Mesenchymal stem cell (in vitro differentiated cells and primary cell): ENCODE measurements around the gene MVP.

ENCODE experiments used
- DNase-seq: peaks from one replicate; pipeline ENCODE4 v3.0.0-alpha.2; 2013
- H2AFZ ChIP-seq: one replicate; pipeline ENCODE4 v1.6.1; 2013; ENCODE audit warnings: low read depth, mild to moderate bottlenecking, control low read depth, inconsistent platforms, low read length, moderate library complexity
- H2AK5ac ChIP-seq: 2 replicates; pipeline ENCODE4 v1.6.1; 2013; ENCODE audit warnings: low read length, moderate library complexity, mild to moderate bottlenecking, inconsistent platforms; ENCODE audit not compliant: severe bottlenecking
- H2BK120ac ChIP-seq: one replicate; pipeline ENCODE4 v1.6.1; 2013; ENCODE audit warnings: low read depth, mild to moderate bottlenecking, inconsistent platforms, low read length, moderate library complexity
- H2BK12ac ChIP-seq, 2 experiments: one replicate each; pipeline ENCODE4 v1.6.1; 2013; ENCODE audit warnings: inconsistent platforms in 2 of 2, low read length in 2 of 2, mild to moderate bottlenecking in 2 of 2, moderate library complexity in 2 of 2, control low read depth in 1 of 2
- H2BK15ac ChIP-seq: one replicate; pipeline ENCODE4 v1.6.1; 2013; ENCODE audit warnings: mild to moderate bottlenecking, low read depth, inconsistent platforms; ENCODE audit not compliant: poor library complexity, severe bottlenecking
- H2BK5ac ChIP-seq: 2 replicates; pipeline ENCODE4 v1.6.1; 2013; ENCODE audit warnings: low read depth, mild to moderate bottlenecking, low read length, control low read depth, inconsistent platforms; ENCODE audit not compliant: poor library complexity, severe bottlenecking
- H3K14ac ChIP-seq, 2 experiments: one replicate each; pipeline ENCODE4 v1.6.1; 2013; ENCODE audit warnings: inconsistent platforms in 2 of 2, low read length in 2 of 2, control low read depth in 1 of 2, mild to moderate bottlenecking in 1 of 2, moderate library complexity in 1 of 2
- H3K18ac ChIP-seq, 2 experiments: one replicate each; pipeline ENCODE4 v1.6.1; 2013; ENCODE audit warnings: inconsistent platforms in 2 of 2, low read length in 2 of 2, control low read depth in 1 of 2, low read depth in 1 of 2, mild to moderate bottlenecking in 1 of 2
- H3K23ac ChIP-seq, 2 experiments: one replicate each; pipeline ENCODE4 v1.6.1; 2013; ENCODE audit warnings: inconsistent platforms in 2 of 2, low read length in 2 of 2, mild to moderate bottlenecking in 2 of 2, moderate library complexity in 2 of 2, control low read depth in 1 of 2
- H3K27ac ChIP-seq: 2 replicates; pipeline ENCODE4 v1.5.1; 2013; ENCODE audit warnings: mild to moderate bottlenecking, moderate library complexity, low read length, control low read depth, inconsistent platforms; ENCODE audit not compliant: poor library complexity, severe bottlenecking
- H3K27me3 ChIP-seq, 2 experiments: 2 replicates each; pipeline versions ENCODE4 v1.6.1 to v1.7.0; 2013; ENCODE audit warnings: low read length in 2 of 2, mild to moderate bottlenecking in 2 of 2, moderate library complexity in 2 of 2, control low read depth in 1 of 2, inconsistent platforms in 1 of 2; ENCODE audit not compliant: control insufficient read depth in 1 of 2, insufficient read depth in 1 of 2
- H3K36me3 ChIP-seq, 2 experiments: 2 replicates each; pipeline versions ENCODE4 v1.6.1 to v1.7.0; 2013; ENCODE audit warnings: low read length in 2 of 2, control low read depth in 1 of 2, inconsistent platforms in 1 of 2, low read depth in 1 of 2, mild to moderate bottlenecking in 1 of 2; ENCODE audit not compliant: insufficient read depth in 2 of 2, control insufficient read depth in 1 of 2
- H3K4ac ChIP-seq, 2 experiments: one replicate each; pipeline ENCODE4 v1.6.1; 2013; ENCODE audit warnings: inconsistent platforms in 2 of 2, low read length in 2 of 2, mild to moderate bottlenecking in 2 of 2, moderate library complexity in 2 of 2, control low read depth in 1 of 2, low read depth in 1 of 2
- H3K4me1 ChIP-seq: 2 replicates; pipeline ENCODE4 v1.6.1; 2013; ENCODE audit warnings: low read depth, low read length, control low read depth; ENCODE audit not compliant: control insufficient read depth, insufficient read depth
- H3K4me2 ChIP-seq: 2 replicates; pipeline ENCODE4 v1.6.1; 2013; ENCODE audit warnings: low read length, mild to moderate bottlenecking, inconsistent platforms; ENCODE audit not compliant: poor library complexity, severe bottlenecking
- H3K4me3 ChIP-seq, 2 experiments: 2 replicates each; pipeline versions ENCODE4 v1.5.1 to v1.7.0; 2013; ENCODE audit warnings: low read length in 2 of 2, mild to moderate bottlenecking in 2 of 2, control low read depth in 1 of 2, low read depth in 1 of 2; ENCODE audit not compliant: insufficient read depth in 1 of 2
- H3K79me1 ChIP-seq: replicated peaks from 2 replicates; pipeline ENCODE4 v1.6.1; 2013; ENCODE audit warnings: mild to moderate bottlenecking, control low read depth, low read length, inconsistent platforms; ENCODE audit not compliant: poor library complexity, severe bottlenecking
- H3K9ac ChIP-seq: 2 replicates; pipeline ENCODE4 v1.7.0; 2013; ENCODE audit warnings: mild to moderate bottlenecking, low read length, moderate library complexity
- H3K9me3 ChIP-seq: 2 replicates; pipeline ENCODE4 v1.7.0; 2013; ENCODE audit warnings: mild to moderate bottlenecking, low read length; ENCODE audit not compliant: control insufficient read depth
- H4K8ac ChIP-seq: one replicate; pipeline ENCODE4 v1.6.1; 2013; ENCODE audit warnings: inconsistent platforms, mild to moderate bottlenecking, low read length, moderate library complexity
- H4K91ac ChIP-seq: one replicate; pipeline ENCODE4 v1.6.1; 2013; ENCODE audit warnings: mild to moderate bottlenecking, low read length, inconsistent platforms
- WGBS: methylation state at CpG from one replicate; pipeline ENCODE4 v1.1.7; 2013; ENCODE audit warnings: mixed read lengths; 5-methylcytosine and 5-hydroxymethylcytosine counted together

Gene MVP

DNA sequence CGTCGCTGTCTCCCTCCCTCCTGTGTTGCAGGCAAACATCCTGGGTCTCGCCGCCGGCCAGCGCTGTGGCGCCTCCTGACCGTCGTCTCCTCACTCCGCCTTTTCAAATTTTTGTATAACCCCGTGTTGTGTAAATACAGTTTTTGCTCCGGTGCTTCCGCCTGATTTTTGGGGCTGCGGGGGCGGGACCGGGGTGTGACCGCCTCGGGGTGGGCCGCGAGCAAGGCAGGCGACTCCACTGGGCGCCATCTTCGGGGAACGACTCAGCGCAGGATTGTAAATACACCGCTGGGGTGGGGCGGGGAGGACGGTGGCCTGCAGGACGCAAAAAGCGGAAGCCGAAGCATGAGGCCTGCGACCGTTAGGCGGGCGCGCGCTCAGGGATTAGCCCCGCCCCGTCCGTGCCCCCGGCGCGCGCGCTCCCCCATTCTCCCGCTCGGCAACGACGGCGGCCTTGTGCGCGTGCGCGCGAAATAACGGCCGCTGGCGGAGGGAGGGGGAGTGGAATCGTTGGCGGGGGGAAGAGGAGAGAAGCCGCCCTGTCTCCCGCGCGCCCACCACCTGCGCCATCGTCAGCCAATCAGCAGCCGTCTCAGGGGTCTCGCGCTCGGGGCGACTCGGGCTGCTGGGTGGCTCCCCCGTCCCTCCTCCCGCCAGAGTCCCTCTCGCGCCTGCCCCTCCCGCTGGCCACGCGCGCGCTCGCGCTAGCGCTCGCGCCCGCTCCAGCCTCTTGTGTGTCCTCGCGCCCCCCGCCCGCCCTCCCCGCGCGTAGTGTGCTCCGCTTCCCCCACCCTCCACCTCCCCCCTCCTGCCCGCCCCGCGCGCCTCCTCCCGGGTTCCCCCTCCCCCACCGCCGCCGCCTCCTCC lies 14.8 kb upstream of the MVP start:
- H3K4me3 ChIP-seq, result peak overlapping the region; percentile 79 to 92
- no peaks in the 10 kb centered on the region for H3K27me3 ChIP-seq
- peaks cover 37% of the 10 kb centered on the region in 2 experiments for H3K36me3 ChIP-seq
- peak overlapping the region; percentile 96 for H3K27ac ChIP-seq
- H3K18ac ChIP-seq, result peak overlapping the region; percentile 95 to 97
- H2AK5ac ChIP-seq, result peak overlapping the region; percentile 76
- H3K4ac ChIP-seq, result peak overlapping the region; percentile 98 to 100
- peak overlapping the region; percentile 91 for H3K4me2 ChIP-seq
- peak overlapping the region; percentile 91 for H2BK120ac ChIP-seq
- peaks cover 39% of the 10 kb centered on the region for H3K4me1 ChIP-seq
- peak overlapping the region; percentile 61 for H2BK5ac ChIP-seq
- no peaks in the 10 kb centered on the region for H3K9me3 ChIP-seq
- peak overlapping the region; percentile 49 for H2AFZ ChIP-seq
- H2BK15ac ChIP-seq, result peak overlapping the region; percentile 33
- H4K8ac ChIP-seq, result peak overlapping the region; percentile 95
- DNase-seq, result peak; percentile 97
- peak overlapping the region in 1 of 2 experiments; percentile 99 for H3K14ac ChIP-seq
- H3K79me1 ChIP-seq, result peaks cover 9% of the 10 kb centered on the region
- H3K9ac ChIP-seq, result peak overlapping the region; percentile 98
- WGBS, result 2% methylated on average over 55 of the region's 103 CpGs
- H3K23ac ChIP-seq, result peak overlapping the region in 1 of 2 experiments; percentile 84
- H2BK12ac ChIP-seq, result peak overlapping the region in 1 of 2 experiments; percentile 88
- peak overlapping the region; percentile 99 for H4K91ac ChIP-seq

DNA sequence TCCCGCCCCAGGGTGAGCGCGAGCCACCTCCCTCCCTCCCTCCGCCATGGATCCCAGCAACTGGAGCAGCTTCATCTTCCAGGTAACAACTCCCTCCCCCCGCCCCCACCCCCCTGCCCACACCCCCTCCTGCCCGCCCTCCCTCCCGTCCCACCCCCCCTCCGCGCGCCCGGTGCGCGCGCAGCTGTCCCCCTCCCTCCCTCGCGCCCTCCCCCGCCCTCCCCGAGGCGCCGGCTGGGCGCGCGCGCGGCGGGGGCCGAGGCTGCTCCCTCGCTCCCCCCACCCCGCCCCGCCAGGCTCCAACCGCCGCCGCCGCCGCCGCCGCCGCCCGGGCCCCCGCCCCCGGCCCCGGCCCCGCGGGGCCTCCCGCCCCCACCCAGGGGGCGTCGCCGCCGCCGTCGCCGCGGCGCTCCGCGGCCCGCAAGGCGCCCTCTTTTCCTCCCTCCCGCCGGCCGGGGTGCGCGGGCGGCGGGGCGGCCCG lies 14.1 kb upstream of the MVP start, which contains the start of gene MAZ:
MAZ (plus strand) TSS at position 431 of the 481 bp plus-strand sequence. CDS start 173 bp downstream, outside the sequence.
- WGBS, result 4% methylated on average over 5 of the region's 67 CpGs
- Histone ChIP-seq H3K27me3 (no peaks in the 10 kb centered on the region), H3K4me2 (peak within 1 kb of the TSS; percentile 91), H3K36me3 (peaks cover 35 to 38% of the 10 kb centered on the region in 2 experiments), H3K23ac (peak within 1 kb of the TSS in 1 of 2 experiments; percentile 99), H3K18ac (peak within 1 kb of the TSS; percentile 93 to 99), H2AFZ (no peak within 1 kb of the TSS), H2BK120ac (peak within 1 kb of the TSS; percentile 90), H3K4me1 (peaks cover 44% of the 10 kb centered on the region), H4K91ac (peak within 1 kb of the TSS; percentile 92), H2BK12ac (peak within 1 kb of the TSS; percentile 52 to 79), H3K9me3 (no peaks in the 10 kb centered on the region), H3K4me3 (peak within 1 kb of the TSS; percentile 79 to 92), H3K14ac (peak within 1 kb of the TSS in 1 of 2 experiments; percentile 90), H3K79me1 (peaks cover 7% of the 10 kb centered on the region), H2BK15ac (peak within 1 kb of the TSS; percentile 88), H3K4ac (peak within 1 kb of the TSS; percentile 80 to 97), H2AK5ac (peak within 1 kb of the TSS; percentile 28), H2BK5ac (peak within 1 kb of the TSS; percentile 61), H3K9ac (peak within 1 kb of the TSS; percentile 98), H3K27ac (peak within 1 kb of the TSS; percentile 86), H4K8ac (peak within 1 kb of the TSS; percentile 90)
- no peak for DNase-seq

DNA sequence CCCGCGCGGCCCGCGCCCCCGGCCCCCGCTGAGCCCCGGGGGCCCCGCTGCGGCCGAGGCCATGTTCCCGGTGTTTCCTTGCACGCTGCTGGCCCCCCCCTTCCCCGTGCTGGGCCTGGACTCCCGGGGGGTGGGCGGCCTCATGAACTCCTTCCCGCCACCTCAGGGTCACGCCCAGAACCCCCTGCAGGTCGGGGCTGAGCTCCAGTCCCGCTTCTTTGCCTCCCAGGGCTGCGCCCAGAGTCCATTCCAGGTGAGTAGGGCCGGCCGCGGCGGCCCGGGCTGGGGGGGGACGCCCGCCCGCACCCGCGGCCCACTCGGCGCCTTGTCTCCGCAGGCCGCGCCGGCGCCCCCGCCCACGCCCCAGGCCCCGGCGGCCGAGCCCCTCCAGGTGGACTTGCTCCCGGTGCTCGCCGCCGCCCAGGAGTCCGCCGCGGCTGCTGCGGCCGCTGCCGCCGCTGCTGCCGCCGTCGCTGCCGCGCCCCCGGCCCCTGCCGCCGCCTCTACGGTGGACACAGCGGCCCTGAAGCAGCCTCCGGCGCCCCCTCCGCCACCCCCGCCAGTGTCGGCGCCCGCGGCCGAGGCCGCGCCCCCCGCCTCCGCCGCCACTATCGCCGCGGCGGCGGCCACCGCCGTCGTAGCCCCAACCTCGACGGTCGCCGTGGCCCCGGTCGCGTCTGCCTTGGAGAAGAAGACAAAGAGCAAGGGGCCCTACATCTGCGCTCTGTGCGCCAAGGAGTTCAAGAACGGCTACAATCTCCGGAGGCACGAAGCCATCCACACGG lies 13.4 kb upstream of the MVP start:
- peak overlapping the region; percentile 52 to 79 for H2BK12ac ChIP-seq
- no peak overlapping the region for H2AFZ ChIP-seq
- H3K9ac ChIP-seq, result peak overlapping the region; percentile 91
- H3K4ac ChIP-seq, result peak overlapping the region; percentile 80 to 97
- H3K9me3 ChIP-seq, result no peaks in the 10 kb centered on the region
- H2AK5ac ChIP-seq, result peak overlapping the region; percentile 28
- H4K8ac ChIP-seq, result peak overlapping the region; percentile 67
- peak overlapping the region; percentile 90 for H2BK120ac ChIP-seq
- peak overlapping the region in 1 of 2 experiments; percentile 90 for H3K14ac ChIP-seq
- H3K27me3 ChIP-seq, result no peaks in the 10 kb centered on the region
- H3K23ac ChIP-seq, result peak overlapping the region in 1 of 2 experiments; percentile 99
- H3K4me2 ChIP-seq, result peak overlapping the region; percentile 70
- WGBS, result under 1% methylated on average over 53 of the region's 99 CpGs
- H3K36me3 ChIP-seq, result peaks cover 29 to 36% of the 10 kb centered on the region in 2 experiments
- peak overlapping the region; percentile 93 to 99 for H3K18ac ChIP-seq
- peak overlapping the region; percentile 88 for H2BK15ac ChIP-seq
- H3K4me3 ChIP-seq, result peak overlapping the region; percentile 66 to 81
- peaks cover 7% of the 10 kb centered on the region for H3K79me1 ChIP-seq
- peak; percentile 31 for DNase-seq
- no peak overlapping the region for H2BK5ac ChIP-seq
- H4K91ac ChIP-seq, result peak overlapping the region; percentile 92
- peaks cover 50% of the 10 kb centered on the region for H3K4me1 ChIP-seq
- H3K27ac ChIP-seq, result peak overlapping the region; percentile 86
